Smooth muscle cell (in vitro differentiated cells): ENCODE measurements around the gene COL12A1. TPM values are rescaled to one million over a fixed set of nuclear protein-coding genes. Genes with fewer than 3 reads are reported as not detected.

Experiments used
- DNase-seq: peaks from one replicate; lab custom pipeline; 2025; ENCODE audit not compliant: unreplicated experiment; lab: John Stamatoyannopoulos, UW
- H2AFZ ChIP-seq: fragments of 200-600 bp; sonication (generic); 2 replicates; pipeline ENCODE4 v1.6.0; 2016; ENCODE audit warnings: antibody characterized with exemption, low read depth, mild to moderate bottlenecking
- H3F3A ChIP-seq: fragments of 200-600 bp; sonication (generic); 2 replicates; pipeline ENCODE4 v1.6.0; 2017; ENCODE audit warnings: antibody characterized with exemption, low read depth
- H3K27ac ChIP-seq: fragments of 200-600 bp; sonication (generic); 2 replicates; pipeline ENCODE4 v1.5.1; 2016; ENCODE audit warnings: low read depth, mild to moderate bottlenecking
- H3K27me3 ChIP-seq: fragments of 200-600 bp; sonication (generic); 2 replicates; pipeline ENCODE4 v1.6.1; 2016; ENCODE audit warnings: low read depth, mild to moderate bottlenecking
- H3K36me3 ChIP-seq: fragments of 200-600 bp; sonication (generic); 2 replicates; pipeline ENCODE4 v1.5.1; 2016; ENCODE audit warnings: low read depth
- H3K4me1 ChIP-seq: fragments of 200-600 bp; sonication (generic); 2 replicates; pipeline ENCODE4 v1.5.1; 2016; ENCODE audit warnings: low read depth
- H3K4me2 ChIP-seq: fragments of 200-600 bp; sonication (generic); 2 replicates; pipeline ENCODE4 v1.6.0; 2016; ENCODE audit warnings: mild to moderate bottlenecking
- H3K4me3 ChIP-seq: fragments of 200-600 bp; sonication (generic); 2 replicates; pipeline ENCODE4 v1.5.1; 2016; ENCODE audit warnings: mild to moderate bottlenecking
- H3K79me2 ChIP-seq: fragments of 200-600 bp; sonication (generic); 2 replicates; pipeline ENCODE4 v1.6.0; 2016; ENCODE audit warnings: low read depth, mild to moderate bottlenecking
- H3K9ac ChIP-seq: fragments of 200-600 bp; sonication (generic); 2 replicates; pipeline ENCODE4 v1.6.0; 2016; ENCODE audit warnings: low read depth
- H3K9me3 ChIP-seq: fragments of 200-600 bp; sonication (generic); replicated peaks from 2 replicates; pipeline ENCODE4 v1.5.1; 2016; ENCODE audit warnings: low read depth
- H4K20me1 ChIP-seq: fragments of 200-600 bp; sonication (generic); 2 replicates; pipeline ENCODE4 v1.6.0; 2016; ENCODE audit warnings: low read depth
- WGBS: methylation state at CpG from one replicate; pipeline ENCODE4 v1.1.7; 2016; ENCODE audit warnings: low lambda C conversion rate; 5-methylcytosine and 5-hydroxymethylcytosine counted together
- polyA plus RNA-seq: library from polyadenylated mRNA; unstranded; fragments of >200 nt; fragmentation: Nextera tagmentation; extraction: Ambion mirVana; gene quantifications from 2 replicates; pipeline ENCODE4 v1.2.1, GENCODE V29; 2016
- total RNA-seq: library from RNA; depleted of rRNA; stranded (reverse); fragments of >200 nt; gene quantifications from 2 replicates; pipeline ENCODE4 v1.2.3, GENCODE V29; 2014
- TF ChIP-seq, protein P1 (sequence below): fragments of 200-600 bp; sonication (generic); IDR thresholded peaks from 2 replicates; pipeline ENCODE4 v1.5.1; 2017; ENCODE audit warnings: borderline replicate concordance, mild to moderate bottlenecking, antibody characterized with exemption; ENCODE audit not compliant: insufficient read depth, poor library complexity, severe bottlenecking

The COL12A1 gene
- total and polyA plus RNA-seq, 2 experiments from 2014 or later = 44.2 to 154 TPM

DNA sequence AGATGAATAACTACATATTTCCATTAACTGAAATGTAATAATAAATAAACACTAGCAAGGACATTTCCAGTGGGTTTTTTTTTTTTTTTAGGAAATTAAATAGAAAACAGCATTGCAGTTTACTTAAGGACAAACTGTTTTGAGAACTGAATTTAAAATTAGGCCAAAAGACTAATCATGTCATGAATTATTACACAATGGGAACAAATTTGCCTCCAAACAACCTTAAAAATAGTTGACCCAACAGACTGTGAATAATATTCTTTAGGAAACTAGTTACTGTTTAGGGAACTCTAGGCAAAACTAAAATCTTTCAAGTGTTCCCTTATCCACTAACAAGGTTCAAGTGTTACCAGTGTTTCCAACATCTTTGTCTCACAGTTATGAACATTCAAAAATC lies 16.4 kb upstream of the COL12A1 start:
- no peak overlapping the region for H3K4me3 ChIP-seq
- no peaks in the 10 kb centered on the region for H3F3A ChIP-seq
- no peak overlapping the region for H2AFZ ChIP-seq
- no peaks in the 10 kb centered on the region for H3K4me1 ChIP-seq
- H3K9ac ChIP-seq = no peak overlapping the region
- H3K27me3 ChIP-seq = no peaks in the 10 kb centered on the region
- DNase-seq = no peak
- no peak overlapping the region for H3K4me2 ChIP-seq
- no peaks in the 10 kb centered on the region for H3K79me2 ChIP-seq
- H3K36me3 ChIP-seq = no peaks in the 10 kb centered on the region
- TF ChIP-seq, protein P1, sequence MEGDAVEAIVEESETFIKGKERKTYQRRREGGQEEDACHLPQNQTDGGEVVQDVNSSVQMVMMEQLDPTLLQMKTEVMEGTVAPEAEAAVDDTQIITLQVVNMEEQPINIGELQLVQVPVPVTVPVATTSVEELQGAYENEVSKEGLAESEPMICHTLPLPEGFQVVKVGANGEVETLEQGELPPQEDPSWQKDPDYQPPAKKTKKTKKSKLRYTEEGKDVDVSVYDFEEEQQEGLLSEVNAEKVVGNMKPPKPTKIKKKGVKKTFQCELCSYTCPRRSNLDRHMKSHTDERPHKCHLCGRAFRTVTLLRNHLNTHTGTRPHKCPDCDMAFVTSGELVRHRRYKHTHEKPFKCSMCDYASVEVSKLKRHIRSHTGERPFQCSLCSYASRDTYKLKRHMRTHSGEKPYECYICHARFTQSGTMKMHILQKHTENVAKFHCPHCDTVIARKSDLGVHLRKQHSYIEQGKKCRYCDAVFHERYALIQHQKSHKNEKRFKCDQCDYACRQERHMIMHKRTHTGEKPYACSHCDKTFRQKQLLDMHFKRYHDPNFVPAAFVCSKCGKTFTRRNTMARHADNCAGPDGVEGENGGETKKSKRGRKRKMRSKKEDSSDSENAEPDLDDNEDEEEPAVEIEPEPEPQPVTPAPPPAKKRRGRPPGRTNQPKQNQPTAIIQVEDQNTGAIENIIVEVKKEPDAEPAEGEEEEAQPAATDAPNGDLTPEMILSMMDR = no peak
- H3K27ac ChIP-seq = no peak overlapping the region
- no peaks in the 10 kb centered on the region for H4K20me1 ChIP-seq
- no peaks in the 10 kb centered on the region for H3K9me3 ChIP-seq

DNA sequence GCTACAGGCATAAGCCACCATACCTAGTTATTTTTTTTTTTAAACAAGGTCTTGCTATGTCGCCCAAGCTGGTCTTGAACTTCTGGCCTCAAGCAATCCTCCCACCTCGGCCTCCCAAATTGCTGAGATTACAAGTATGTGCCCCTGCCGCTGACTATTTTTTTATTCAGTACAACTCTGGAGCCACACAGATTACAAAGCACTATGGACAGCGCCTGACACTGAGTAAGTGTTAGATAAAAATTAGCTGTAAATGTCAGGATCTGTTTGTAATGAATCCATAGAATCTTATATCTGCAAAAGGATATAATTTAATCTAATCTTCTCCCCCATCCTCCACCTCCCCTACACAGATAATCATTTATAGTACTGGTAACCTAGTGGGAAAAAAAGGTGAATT lies 15.3 kb upstream of the COL12A1 start:
- no peaks in the 10 kb centered on the region for H3K79me2 ChIP-seq
- H3F3A ChIP-seq = no peaks in the 10 kb centered on the region

DNA sequence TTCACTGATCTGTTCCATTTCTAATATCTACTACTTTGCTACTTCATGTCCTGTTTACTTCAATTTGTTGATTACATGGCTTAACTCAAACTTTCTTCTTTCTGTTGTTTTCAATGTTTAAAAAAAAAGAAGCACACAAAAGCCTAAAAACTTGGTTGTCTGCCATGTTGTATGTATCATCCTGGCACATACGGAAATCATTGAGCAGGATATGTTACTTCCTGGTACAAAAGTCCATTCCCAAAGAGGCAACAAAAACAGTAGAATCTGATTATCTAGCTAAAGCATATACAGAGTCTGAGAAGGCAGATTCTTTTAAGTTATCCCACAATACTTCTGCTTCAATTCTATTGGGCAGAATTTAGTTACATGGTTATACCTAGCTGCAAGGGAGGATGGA lies 14.5 kb upstream of the COL12A1 start:
- Histone ChIP-seq H2AFZ (no peak overlapping the region), H3K4me2 (no peak overlapping the region), H4K20me1 (no peaks in the 10 kb centered on the region), H3K4me1 (no peaks in the 10 kb centered on the region), H3F3A (no peaks in the 10 kb centered on the region), H3K27me3 (no peaks in the 10 kb centered on the region), H3K27ac (no peak overlapping the region), H3K9ac (no peak overlapping the region), H3K79me2 (no peaks in the 10 kb centered on the region), H3K36me3 (no peaks in the 10 kb centered on the region), H3K4me3 (no peak overlapping the region), H3K9me3 (no peaks in the 10 kb centered on the region)
- no peak for DNase-seq
- 93% methylated on average over 1 of the region's 1 CpG for WGBS
- TF ChIP-seq, protein P1 = no peak

More for the DNA sequence above, 15.3 kb upstream of the COL12A1 start:
- Histone ChIP-seq H3K4me1 (no peaks in the 10 kb centered on the region), H3K36me3 (no peaks in the 10 kb centered on the region), H3K9ac (no peak overlapping the region), H3K4me2 (no peak overlapping the region), H3K27me3 (no peaks in the 10 kb centered on the region), H4K20me1 (no peaks in the 10 kb centered on the region), H3K9me3 (no peaks in the 10 kb centered on the region), H2AFZ (no peak overlapping the region), H3K4me3 (no peak overlapping the region), H3K27ac (no peak overlapping the region)
- TF ChIP-seq, protein P1 = no peak
- 88% methylated on average over 4 of the region's 4 CpGs for WGBS
- DNase-seq = no peak

DNA sequence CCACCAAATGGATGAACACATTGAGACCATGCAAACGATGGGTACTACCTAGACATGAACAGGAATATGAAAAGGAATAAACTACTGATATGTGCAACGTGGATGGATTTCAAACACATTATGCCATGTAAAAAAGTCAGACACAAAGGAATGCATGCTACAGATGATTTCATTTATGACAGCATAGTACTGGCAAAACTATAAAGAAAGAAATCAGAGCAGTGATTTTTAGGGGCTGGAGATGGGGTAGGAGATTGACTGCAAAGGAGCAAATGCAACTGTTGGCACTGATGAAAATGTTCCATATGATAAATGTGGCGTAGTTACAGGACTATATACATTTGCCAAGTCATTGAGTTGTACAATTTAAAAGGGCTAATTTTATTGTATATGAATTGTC lies 13.4 kb upstream of the COL12A1 start:
- DNase-seq = no peak
- 88% methylated on average over 3 of the region's 3 CpGs for WGBS
- Histone ChIP-seq H3K27me3 (no peaks in the 10 kb centered on the region), H2AFZ (no peak overlapping the region), H3K79me2 (no peaks in the 10 kb centered on the region), H3K9ac (no peak overlapping the region), H3K4me1 (no peaks in the 10 kb centered on the region), H3F3A (no peaks in the 10 kb centered on the region), H3K27ac (no peak overlapping the region), H3K9me3 (no peaks in the 10 kb centered on the region), H3K36me3 (no peaks in the 10 kb centered on the region), H3K4me2 (no peak overlapping the region), H4K20me1 (no peaks in the 10 kb centered on the region), H3K4me3 (no peak overlapping the region)
- TF ChIP-seq, protein P1 = no peak
